SK-N-SH treated with all-trans-retinoic acid at 6 μM for 48 hours (cell line): ENCODE results near the gene PRR14L.

Experiments used
- ATAC-seq: fragments of 200-7000 bp; cut with Tn5 transposase; 3 replicates; pipeline ENCODE4 v1.9.1; 2020; ENCODE audit warnings: mild to moderate bottlenecking, moderate library complexity
- ARNTL ChIP-seq: fragments of 450-650 bp; formaldehyde crosslinking; IDR thresholded peaks from 2 replicates; pipeline ENCODE4 v1.5.0; 2020; ENCODE audit warnings: low read depth, mild to moderate bottlenecking, moderate library complexity, borderline replicate concordance
- BACH2 ChIP-seq: fragments of 250-450 bp; sonication (Bioruptor Pico); IDR thresholded peaks from 2 replicates; pipeline ENCODE4 v1.9.0; 2021; ENCODE audit warnings: mild to moderate bottlenecking, borderline replicate concordance
- CSDC2 ChIP-seq: fragments of 250-450 bp; sonication (Bioruptor Pico); IDR thresholded peaks from 2 replicates; pipeline ENCODE4 v1.5.0; 2020; ENCODE audit warnings: mild to moderate bottlenecking, moderate library complexity
- GLIS3 ChIP-seq: fragments of 250-450 bp; sonication (Bioruptor Pico); IDR thresholded peaks from 2 replicates; pipeline ENCODE4 v1.5.0; 2020; ENCODE audit warnings: mild to moderate bottlenecking, moderate library complexity
- ISL1 ChIP-seq: fragments of 250-450 bp; sonication (Bioruptor Pico); IDR thresholded peaks from 2 replicates; pipeline ENCODE4 v2.1.2; 2022; ENCODE audit warnings: mild to moderate bottlenecking, moderate library complexity
- OSR1 ChIP-seq: fragments of 250-450 bp; sonication (Bioruptor Pico); IDR thresholded peaks from 2 replicates; pipeline ENCODE4 v1.8.0; 2022; ENCODE audit warnings: moderate library complexity, mild to moderate bottlenecking, inconsistent platforms
- PPARA ChIP-seq: fragments of 250-450 bp; sonication (Bioruptor Pico); IDR thresholded peaks from 2 replicates; pipeline ENCODE4 v1.5.0; 2020; ENCODE audit warnings: mild to moderate bottlenecking, borderline replicate concordance
- RARB ChIP-seq: fragments of 250-450 bp; sonication (Bioruptor Pico); IDR thresholded peaks from 2 replicates; pipeline ENCODE4 v1.8.0; 2021; ENCODE audit warnings: mild to moderate bottlenecking, moderate library complexity
- SNAI2 ChIP-seq: fragments of 250-450 bp; sonication (Bioruptor Pico); IDR thresholded peaks from 2 replicates; pipeline ENCODE4 v1.5.0; 2020; ENCODE audit warnings: mild to moderate bottlenecking, moderate library complexity
- TCF4 ChIP-seq: fragments of 250-450 bp; sonication (Bioruptor Pico); IDR thresholded peaks from 2 replicates; pipeline ENCODE4 v1.8.0; 2021; ENCODE audit warnings: mild to moderate bottlenecking, moderate library complexity, borderline replicate concordance
- ZC3H10 ChIP-seq: fragments of 250-450 bp; sonication (Bioruptor Pico); IDR thresholded peaks from 2 replicates; pipeline ENCODE4 v1.5.1; 2021; ENCODE audit warnings: mild to moderate bottlenecking, moderate library complexity
- ZFP3 ChIP-seq: fragments of 250-450 bp; sonication (Bioruptor Pico); IDR thresholded peaks from 2 replicates; pipeline ENCODE4 v1.5.0; 2020; ENCODE audit warnings: mild to moderate bottlenecking, moderate library complexity
- ZNF565 ChIP-seq: fragments of 450-650 bp; formaldehyde crosslinking; conservative IDR thresholded peaks from 2 replicates; pipeline ENCODE4 v1.5.0; 2020; ENCODE audit warnings: low read depth, mild to moderate bottlenecking, moderate library complexity
- ZNF70 ChIP-seq: fragments of 450-650 bp; formaldehyde crosslinking; IDR thresholded peaks from 2 replicates; pipeline ENCODE4 v1.5.0; 2020; ENCODE audit warnings: mild to moderate bottlenecking, moderate library complexity
- ZNF8 ChIP-seq: fragments of 450-650 bp; formaldehyde crosslinking; IDR thresholded peaks from 2 replicates; pipeline ENCODE4 v1.5.0; 2020; ENCODE audit warnings: mild to moderate bottlenecking, moderate library complexity
- TF ChIP-seq, protein P1 (sequence below): fragments of 250-450 bp; sonication (Bioruptor Pico); IDR thresholded peaks from 2 replicates; pipeline ENCODE4 v1.5.1; 2020; ENCODE audit warnings: low read depth, mild to moderate bottlenecking, moderate library complexity
- TF ChIP-seq, protein P2 (sequence below): fragments of 250-450 bp; sonication (Bioruptor Pico); IDR thresholded peaks from 2 replicates; pipeline ENCODE4 v1.8.0; 2021; ENCODE audit warnings: low read depth, mild to moderate bottlenecking, moderate library complexity, borderline replicate concordance
- TF ChIP-seq, protein P3 (sequence below): fragments of 250-450 bp; sonication (Bioruptor Pico); IDR thresholded peaks from 2 replicates; pipeline ENCODE4 v1.5.1; 2021; ENCODE audit warnings: mild to moderate bottlenecking, moderate library complexity
- TF ChIP-seq, protein P4 (sequence below): fragments of 250-450 bp; sonication (Bioruptor Pico); IDR thresholded peaks from 2 replicates; pipeline ENCODE4 v1.5.0; 2020; ENCODE audit warnings: mild to moderate bottlenecking, moderate library complexity
- TF ChIP-seq, protein P5 (sequence below): fragments of 250-450 bp; sonication (Bioruptor Pico); IDR thresholded peaks from 2 replicates; pipeline ENCODE4 v1.8.0; 2020; ENCODE audit warnings: mild to moderate bottlenecking, moderate library complexity, borderline replicate concordance

The PRR14L gene

DNA sequence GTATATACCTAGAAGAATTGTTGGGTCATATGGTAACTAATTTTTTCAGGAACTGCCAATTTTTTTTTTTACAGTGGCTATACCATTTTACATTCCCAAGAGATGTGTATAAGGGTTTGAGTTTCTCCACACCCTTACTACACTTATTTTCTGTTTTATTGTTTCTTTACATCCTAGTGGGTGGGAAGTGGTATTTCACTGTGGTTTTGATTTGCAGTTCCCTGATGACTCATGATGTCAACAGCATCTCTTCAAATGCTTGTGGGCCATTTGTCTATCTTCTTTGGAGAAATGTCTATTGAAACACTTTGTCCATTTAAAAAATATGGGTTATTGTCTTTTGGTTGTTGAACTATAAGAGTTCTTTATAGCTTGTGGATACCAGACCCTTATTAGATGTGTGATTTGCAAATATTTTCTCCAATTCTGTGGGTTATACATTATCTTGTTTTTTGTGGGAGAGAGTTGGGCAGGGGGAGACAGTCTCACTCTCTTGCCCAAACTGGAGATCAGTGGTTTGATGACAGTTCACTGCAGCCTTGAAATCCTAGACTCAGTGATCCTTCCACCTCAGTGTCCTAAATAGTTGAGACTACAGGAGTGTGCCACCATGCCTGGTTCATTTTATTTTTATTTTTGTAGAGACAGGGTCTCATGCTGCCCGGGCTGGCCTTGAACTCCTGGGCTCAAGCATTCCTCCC lies 57.6 kb downstream of the PRR14L start:
- TF ChIP-seq SNAI2 (CRISPR knock-in tag), result no peak
- no peak for TF ChIP-seq ARNTL (CRISPR knock-in tag)
- TF ChIP-seq ZNF8, result no peak
- TF ChIP-seq GLIS3 (CRISPR knock-in tag), result no peak
- TF ChIP-seq, protein P1, sequence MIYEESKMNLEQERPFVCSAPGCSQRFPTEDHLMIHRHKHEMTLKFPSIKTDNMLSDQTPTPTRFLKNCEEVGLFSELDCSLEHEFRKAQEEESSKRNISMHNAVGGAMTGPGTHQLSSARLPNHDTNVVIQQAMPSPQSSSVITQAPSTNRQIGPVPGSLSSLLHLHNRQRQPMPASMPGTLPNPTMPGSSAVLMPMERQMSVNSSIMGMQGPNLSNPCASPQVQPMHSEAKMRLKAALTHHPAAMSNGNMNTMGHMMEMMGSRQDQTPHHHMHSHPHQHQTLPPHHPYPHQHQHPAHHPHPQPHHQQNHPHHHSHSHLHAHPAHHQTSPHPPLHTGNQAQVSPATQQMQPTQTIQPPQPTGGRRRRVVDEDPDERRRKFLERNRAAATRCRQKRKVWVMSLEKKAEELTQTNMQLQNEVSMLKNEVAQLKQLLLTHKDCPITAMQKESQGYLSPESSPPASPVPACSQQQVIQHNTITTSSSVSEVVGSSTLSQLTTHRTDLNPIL (CRISPR knock-in tag), result no peak
- TF ChIP-seq, protein P2, sequence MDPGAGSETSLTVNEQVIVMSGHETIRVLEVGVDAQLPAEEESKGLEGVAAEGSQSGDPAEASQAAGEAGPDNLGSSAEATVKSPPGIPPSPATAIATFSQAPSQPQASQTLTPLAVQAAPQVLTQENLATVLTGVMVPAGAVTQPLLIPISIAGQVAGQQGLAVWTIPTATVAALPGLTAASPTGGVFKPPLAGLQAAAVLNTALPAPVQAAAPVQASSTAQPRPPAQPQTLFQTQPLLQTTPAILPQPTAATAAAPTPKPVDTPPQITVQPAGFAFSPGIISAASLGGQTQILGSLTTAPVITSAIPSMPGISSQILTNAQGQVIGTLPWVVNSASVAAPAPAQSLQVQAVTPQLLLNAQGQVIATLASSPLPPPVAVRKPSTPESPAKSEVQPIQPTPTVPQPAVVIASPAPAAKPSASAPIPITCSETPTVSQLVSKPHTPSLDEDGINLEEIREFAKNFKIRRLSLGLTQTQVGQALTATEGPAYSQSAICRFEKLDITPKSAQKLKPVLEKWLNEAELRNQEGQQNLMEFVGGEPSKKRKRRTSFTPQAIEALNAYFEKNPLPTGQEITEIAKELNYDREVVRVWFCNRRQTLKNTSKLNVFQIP, result no peak
- no peak for TF ChIP-seq OSR1 (CRISPR knock-in tag)
- TF ChIP-seq TCF4 (CRISPR knock-in tag), result no peak
- TF ChIP-seq, protein P3, sequence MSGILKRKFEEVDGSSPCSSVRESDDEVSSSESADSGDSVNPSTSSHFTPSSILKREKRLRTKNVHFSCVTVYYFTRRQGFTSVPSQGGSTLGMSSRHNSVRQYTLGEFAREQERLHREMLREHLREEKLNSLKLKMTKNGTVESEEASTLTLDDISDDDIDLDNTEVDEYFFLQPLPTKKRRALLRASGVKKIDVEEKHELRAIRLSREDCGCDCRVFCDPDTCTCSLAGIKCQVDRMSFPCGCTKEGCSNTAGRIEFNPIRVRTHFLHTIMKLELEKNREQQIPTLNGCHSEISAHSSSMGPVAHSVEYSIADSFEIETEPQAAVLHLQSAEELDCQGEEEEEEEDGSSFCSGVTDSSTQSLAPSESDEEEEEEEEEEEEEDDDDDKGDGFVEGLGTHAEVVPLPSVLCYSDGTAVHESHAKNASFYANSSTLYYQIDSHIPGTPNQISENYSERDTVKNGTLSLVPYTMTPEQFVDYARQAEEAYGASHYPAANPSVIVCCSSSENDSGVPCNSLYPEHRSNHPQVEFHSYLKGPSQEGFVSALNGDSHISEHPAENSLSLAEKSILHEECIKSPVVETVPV (CRISPR knock-in tag), result no peak
- no peak for TF ChIP-seq ZNF565
- no peak for TF ChIP-seq CSDC2
- TF ChIP-seq, protein P4, sequence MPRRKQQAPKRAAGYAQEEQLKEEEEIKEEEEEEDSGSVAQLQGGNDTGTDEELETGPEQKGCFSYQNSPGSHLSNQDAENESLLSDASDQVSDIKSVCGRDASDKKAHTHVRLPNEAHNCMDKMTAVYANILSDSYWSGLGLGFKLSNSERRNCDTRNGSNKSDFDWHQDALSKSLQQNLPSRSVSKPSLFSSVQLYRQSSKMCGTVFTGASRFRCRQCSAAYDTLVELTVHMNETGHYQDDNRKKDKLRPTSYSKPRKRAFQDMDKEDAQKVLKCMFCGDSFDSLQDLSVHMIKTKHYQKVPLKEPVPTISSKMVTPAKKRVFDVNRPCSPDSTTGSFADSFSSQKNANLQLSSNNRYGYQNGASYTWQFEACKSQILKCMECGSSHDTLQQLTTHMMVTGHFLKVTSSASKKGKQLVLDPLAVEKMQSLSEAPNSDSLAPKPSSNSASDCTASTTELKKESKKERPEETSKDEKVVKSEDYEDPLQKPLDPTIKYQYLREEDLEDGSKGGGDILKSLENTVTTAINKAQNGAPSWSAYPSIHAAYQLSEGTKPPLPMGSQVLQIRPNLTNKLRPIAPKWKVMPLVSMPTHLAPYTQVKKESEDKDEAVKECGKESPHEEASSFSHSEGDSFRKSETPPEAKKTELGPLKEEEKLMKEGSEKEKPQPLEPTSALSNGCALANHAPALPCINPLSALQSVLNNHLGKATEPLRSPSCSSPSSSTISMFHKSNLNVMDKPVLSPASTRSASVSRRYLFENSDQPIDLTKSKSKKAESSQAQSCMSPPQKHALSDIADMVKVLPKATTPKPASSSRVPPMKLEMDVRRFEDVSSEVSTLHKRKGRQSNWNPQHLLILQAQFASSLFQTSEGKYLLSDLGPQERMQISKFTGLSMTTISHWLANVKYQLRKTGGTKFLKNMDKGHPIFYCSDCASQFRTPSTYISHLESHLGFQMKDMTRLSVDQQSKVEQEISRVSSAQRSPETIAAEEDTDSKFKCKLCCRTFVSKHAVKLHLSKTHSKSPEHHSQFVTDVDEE (CRISPR knock-in tag), result no peak
- TF ChIP-seq, protein P5, sequence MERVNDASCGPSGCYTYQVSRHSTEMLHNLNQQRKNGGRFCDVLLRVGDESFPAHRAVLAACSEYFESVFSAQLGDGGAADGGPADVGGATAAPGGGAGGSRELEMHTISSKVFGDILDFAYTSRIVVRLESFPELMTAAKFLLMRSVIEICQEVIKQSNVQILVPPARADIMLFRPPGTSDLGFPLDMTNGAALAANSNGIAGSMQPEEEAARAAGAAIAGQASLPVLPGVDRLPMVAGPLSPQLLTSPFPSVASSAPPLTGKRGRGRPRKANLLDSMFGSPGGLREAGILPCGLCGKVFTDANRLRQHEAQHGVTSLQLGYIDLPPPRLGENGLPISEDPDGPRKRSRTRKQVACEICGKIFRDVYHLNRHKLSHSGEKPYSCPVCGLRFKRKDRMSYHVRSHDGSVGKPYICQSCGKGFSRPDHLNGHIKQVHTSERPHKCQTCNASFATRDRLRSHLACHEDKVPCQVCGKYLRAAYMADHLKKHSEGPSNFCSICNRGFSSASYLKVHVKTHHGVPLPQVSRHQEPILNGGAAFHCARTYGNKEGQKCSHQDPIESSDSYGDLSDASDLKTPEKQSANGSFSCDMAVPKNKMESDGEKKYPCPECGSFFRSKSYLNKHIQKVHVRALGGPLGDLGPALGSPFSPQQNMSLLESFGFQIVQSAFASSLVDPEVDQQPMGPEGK, result no peak
- TF ChIP-seq ZNF70 (CRISPR knock-in tag), result no peak
- TF ChIP-seq ISL1 (CRISPR knock-in tag), result no peak
- no peak for TF ChIP-seq BACH2 (CRISPR knock-in tag)
- no peak for TF ChIP-seq PPARA (CRISPR knock-in tag)
- no peak for TF ChIP-seq ZC3H10 (CRISPR knock-in tag)
- TF ChIP-seq ZFP3 (CRISPR knock-in tag), result no peak
- no peak for TF ChIP-seq RARB (CRISPR knock-in tag)
- TF ChIP-seq, all 23 proteins: peak for 0

DNA sequence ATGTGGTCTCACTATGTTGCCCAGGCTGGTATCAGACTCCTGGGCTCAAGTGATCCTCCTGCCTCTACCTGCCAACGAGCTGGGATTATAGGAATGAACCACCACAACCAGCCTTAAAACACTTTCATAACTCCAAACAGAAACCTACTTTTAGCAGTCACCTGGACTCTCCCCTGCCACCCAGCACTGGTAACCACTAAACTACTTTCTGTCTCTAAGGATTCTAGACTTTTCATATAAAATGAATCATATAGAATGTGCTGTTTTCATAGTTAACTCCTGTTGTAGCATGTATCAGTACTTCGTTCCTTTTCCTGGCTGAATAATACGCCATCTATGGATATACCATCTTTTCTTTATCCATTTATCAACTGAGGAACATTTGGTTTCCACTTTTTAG lies 58.5 kb downstream of the PRR14L start:
- no peak for ATAC-seq
- TF ChIP-seq, protein P2, result no peak
- peak; percentile 49 for TF ChIP-seq ZNF8

More for the DNA sequence above, 57.6 kb downstream of the PRR14L start:
- ATAC-seq, result no peak; the same call in 2 of the 3 replicates
